ENCODE data around the gene HNRNPA1. TPM values are rescaled to one million over a fixed set of nuclear protein-coding genes. Genes with fewer than 3 reads are reported as not detected.
"Not testable (repeated sequence)": the region's sequence is repeated elsewhere in the genome, so short reads cannot be mapped to it uniquely, and the experiment has no call there.

Gene HNRNPA1
- total RNA-seq (2021) = 3,193 and 3,242 TPM in 2 replicates
- long read RNA-seq, full-length matches to known transcripts = 21,305 of 22,387 reads
- long read RNA-seq, partial matches to known transcripts = 556 of 22,387 reads
- long read RNA-seq, other reads (novel, unspliced or antisense) = 526 of 22,387 reads

DNA sequence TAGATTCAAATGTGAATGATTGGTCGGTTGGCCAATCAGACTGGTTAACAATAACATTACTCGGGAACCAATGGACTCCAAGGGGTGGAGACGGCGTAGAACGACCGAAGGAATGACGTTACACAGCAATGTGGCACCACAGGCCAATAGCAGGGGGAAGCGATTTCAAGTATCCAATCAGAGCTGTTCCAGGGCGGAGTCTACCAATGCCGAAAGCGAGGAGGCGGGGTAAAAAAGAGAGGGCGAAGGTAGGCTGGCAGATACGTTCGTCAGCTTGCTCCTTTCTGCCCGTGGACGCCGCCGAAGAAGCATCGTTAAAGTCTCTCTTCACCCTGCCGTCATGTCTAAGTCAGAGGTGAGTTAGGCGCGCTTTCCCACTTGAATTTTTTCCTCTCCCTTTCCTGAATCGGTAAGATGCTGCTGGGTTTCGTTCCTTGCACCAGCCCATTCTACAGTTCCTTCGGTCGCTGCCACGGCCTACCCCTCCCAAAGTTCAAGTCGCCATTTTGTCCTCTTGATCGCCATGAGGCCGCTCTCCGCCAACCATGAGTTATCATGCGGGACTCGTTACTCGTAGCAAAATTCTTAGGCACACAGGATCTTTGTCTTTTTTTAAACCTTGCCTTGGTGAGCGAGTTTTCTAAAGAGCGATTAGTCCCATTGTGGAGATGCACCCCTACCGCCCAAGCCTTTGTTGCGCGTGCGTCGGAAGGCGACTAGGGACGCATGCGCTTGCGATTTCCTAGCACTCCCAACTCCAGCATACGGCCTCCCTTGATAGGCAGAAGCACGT lies at the start of gene HNRNPA1:
Gene HNRNPA1 (plus strand): TSS at position 259 of the 793 bp plus-strand sequence. CDS start 82 bp downstream, at position 341.
- H4K8ac ChIP-seq (replicated peaks; ENCODE audit: insufficient read length, low read depth, low read length) = peak within 1 kb of the TSS; percentile 99
- H3K23ac ChIP-seq (ENCODE audit: insufficient read length, low read depth, low read length) = peak within 1 kb of the TSS; percentile 10
- Mint-ChIP-seq H3K27me3 (ENCODE audit: low read depth) (peaks cover 3% of the 10 kb centered on the region; the same call in 1 of the 2 replicates), H3K27ac (no peak within 1 kb of the TSS), H3K4me3 (no peak within 1 kb of the TSS), H3K4me1 (peaks cover 40 to 60% of the 10 kb centered on the region in 2 experiments), H3K9me3 (no peaks in the 10 kb centered on the region), H3K36me3 (ENCODE audit: insufficient read depth in 1 of 3, low read depth in 3 of 3) (peaks cover 3 to 24% (median 5%) of the 10 kb centered on the region in 3 experiments)
- H3K79me1 ChIP-seq (ENCODE audit: insufficient read depth, low read depth, low read length, poor library complexity, severe bottlenecking) = no peaks in the 10 kb centered on the region
- H2BK5ac ChIP-seq (ENCODE audit: insufficient read length, low read length) = peak within 1 kb of the TSS; percentile 95
- H3K9me3 ChIP-seq (ENCODE audit: control insufficient read depth, low read depth, low read length) = no peaks in the 10 kb centered on the region
- peak within 1 kb of the TSS; percentile 96 for H3K56ac ChIP-seq (ENCODE audit: insufficient read length, low read depth, low read length)
- peak within 1 kb of the TSS; percentile 5 for H4K91ac ChIP-seq (ENCODE audit: insufficient read length, low read depth, low read length)
- H2BK120ac ChIP-seq (ENCODE audit: low read depth, low read length, poor library complexity, severe bottlenecking) = peak within 1 kb of the TSS; percentile 95
- H3K18ac ChIP-seq (ENCODE audit: insufficient read length, low read depth, low read length) = peak within 1 kb of the TSS; percentile 99
- H4K5ac ChIP-seq (ENCODE audit: insufficient read length, low read depth, low read length) = peak within 1 kb of the TSS; percentile 87
- H2BK20ac ChIP-seq (ENCODE audit: low read depth, low read length, poor library complexity, severe bottlenecking) = no peak within 1 kb of the TSS
- H3T11ph ChIP-seq (ENCODE audit: low read length) = peak within 1 kb of the TSS; percentile 87
- peak within 1 kb of the TSS; percentile 92 for H3K27ac ChIP-seq (ENCODE audit: insufficient read length, low read depth, low read length)
- H2BK15ac ChIP-seq (ENCODE audit: low read depth, low read length) = no peak within 1 kb of the TSS
- H2BK12ac ChIP-seq (ENCODE audit: insufficient read length, low read depth, low read length) = no peak within 1 kb of the TSS
- peak; percentile 99 for DNase-seq
- H3K14ac ChIP-seq (ENCODE audit: insufficient read depth, low read length) = peak within 1 kb of the TSS; percentile 97
- no peaks in the 10 kb centered on the region for H3K27me3 ChIP-seq (ENCODE audit: insufficient read depth, low read length)
- no CpG with 5 or more reads among the region's 48 CpGs for WGBS (ENCODE audit: extremely low coverage, insufficient read length, low lambda C conversion rate)
- no peak for TF ChIP-seq CTCF (conservative IDR thresholded peaks at IDR 0.05)
- peak within 1 kb of the TSS; percentile 64; the same call in 1 of the 2 replicates for H3K4ac ChIP-seq (ENCODE audit: low read depth, low read length)
- H3K9ac ChIP-seq (ENCODE audit: extremely low read depth, insufficient read length, low read length) = peak within 1 kb of the TSS; percentile 99
- no peak within 1 kb of the TSS for H2AFZ ChIP-seq (ENCODE audit: low read length)
- peaks cover 7% of the 10 kb centered on the region for H3K23me2 ChIP-seq (ENCODE audit: insufficient read length, low read depth, low read length, poor library complexity, severe bottlenecking)
- no peaks in the 10 kb centered on the region for H3K4me1 ChIP-seq (ENCODE audit: insufficient read depth, low read length)
- no peaks in the 10 kb centered on the region for H4K20me1 ChIP-seq (ENCODE audit: control insufficient read depth, insufficient read depth, insufficient read length)
- peak within 1 kb of the TSS; percentile 74 for H3K4me2 ChIP-seq (ENCODE audit: insufficient read depth, insufficient read length, low read length)
- H2AK5ac ChIP-seq (ENCODE audit: insufficient read length, low read length) = peak within 1 kb of the TSS; percentile 2
- H3K79me2 ChIP-seq (ENCODE audit: insufficient read depth, low read length) = peaks cover 19% of the 10 kb centered on the region; the same call in 1 of the 2 replicates

DNA sequence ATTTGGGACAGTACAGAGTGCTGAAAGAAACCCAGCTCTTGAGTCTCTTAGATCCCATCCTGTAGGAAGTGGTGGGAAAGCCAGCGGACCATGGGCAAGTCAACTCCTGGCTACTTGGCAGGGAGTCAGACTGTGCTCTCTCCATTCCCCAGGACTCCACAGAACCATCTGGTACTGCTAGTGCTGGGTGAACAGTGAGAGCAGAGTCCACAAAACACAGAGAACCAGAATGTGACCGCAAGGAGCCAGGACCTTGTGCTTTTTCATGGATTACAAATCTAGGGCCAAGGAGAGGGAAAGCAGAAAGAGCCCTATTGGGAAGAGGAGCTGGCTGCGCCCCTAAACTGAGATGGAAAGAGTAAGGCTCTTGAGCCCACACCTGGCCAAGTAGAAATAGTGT lies 49.3 kb upstream of the HNRNPA1 start:
- not testable (repeated sequence) for H4K5ac ChIP-seq (ENCODE audit: insufficient read length, low read depth, low read length); H2BK15ac ChIP-seq (ENCODE audit: low read depth, low read length); H3K27ac ChIP-seq (ENCODE audit: insufficient read length, low read depth, low read length); H3K14ac ChIP-seq (ENCODE audit: insufficient read depth, low read length); H2BK5ac ChIP-seq (ENCODE audit: insufficient read length, low read length); H3K4me3 Mint-ChIP-seq; H3K9me3 ChIP-seq (ENCODE audit: control insufficient read depth, low read depth, low read length); H2AFZ ChIP-seq (ENCODE audit: low read length); DNase-seq; H3K23me2 ChIP-seq (ENCODE audit: insufficient read length, low read depth, low read length, poor library complexity, severe bottlenecking); H2BK20ac ChIP-seq (ENCODE audit: low read depth, low read length, poor library complexity, severe bottlenecking); H3K4me2 ChIP-seq (ENCODE audit: insufficient read depth, insufficient read length, low read length); H3K4me1 ChIP-seq (ENCODE audit: insufficient read depth, low read length); H3K18ac ChIP-seq (ENCODE audit: insufficient read length, low read depth, low read length); H2BK12ac ChIP-seq (ENCODE audit: insufficient read length, low read depth, low read length); H2AK5ac ChIP-seq (ENCODE audit: insufficient read length, low read length); H3K27me3 ChIP-seq (ENCODE audit: insufficient read depth, low read length); H3T11ph ChIP-seq (ENCODE audit: low read length); H3K4ac ChIP-seq (ENCODE audit: low read depth, low read length); H3K79me1 ChIP-seq (ENCODE audit: insufficient read depth, low read depth, low read length, poor library complexity, severe bottlenecking); H4K91ac ChIP-seq (ENCODE audit: insufficient read length, low read depth, low read length); H4K8ac ChIP-seq (replicated peaks; ENCODE audit: insufficient read length, low read depth, low read length); H4K20me1 ChIP-seq (ENCODE audit: control insufficient read depth, insufficient read depth, insufficient read length); H2BK120ac ChIP-seq (ENCODE audit: low read depth, low read length, poor library complexity, severe bottlenecking); H3K23ac ChIP-seq (ENCODE audit: insufficient read length, low read depth, low read length); H3K79me2 ChIP-seq (ENCODE audit: insufficient read depth, low read length); H3K9me3 Mint-ChIP-seq; H3K9ac ChIP-seq (ENCODE audit: extremely low read depth, insufficient read length, low read length); H3K27me3 Mint-ChIP-seq (ENCODE audit: low read depth); H3K56ac ChIP-seq (ENCODE audit: insufficient read length, low read depth, low read length)
- Mint-ChIP-seq H3K36me3 (ENCODE audit: insufficient read depth in 1 of 3, low read depth in 3 of 3) (peaks cover 0 to 13% (median 11%) of the 10 kb centered on the region in 3 experiments; a peak in 5 of 7 replicates), H3K4me1 (peaks cover 34 to 43% of the 10 kb centered on the region in 2 experiments), H3K27ac (peak overlapping the region in 1 of 3 experiments; percentile 61; a peak in 1 of 7 replicates)
- no CpG with 5 or more reads among the region's 3 CpGs for WGBS (ENCODE audit: extremely low coverage, insufficient read length, low lambda C conversion rate)

All from H9 (cell line).